HG03460 (cell line): ENCODE results near the gene CDC37L1.
"Not testable (repeated sequence)": the region's sequence is repeated elsewhere in the genome, so short reads cannot be mapped to it uniquely, and the experiment has no call there.

Experiments used
- ATAC-seq: cut with Tn5 transposase; IDR thresholded peaks from one replicate; pipeline ENCODE4 v1.9.1; 2021; ENCODE audit not compliant: unreplicated experiment

The CDC37L1 gene

DNA sequence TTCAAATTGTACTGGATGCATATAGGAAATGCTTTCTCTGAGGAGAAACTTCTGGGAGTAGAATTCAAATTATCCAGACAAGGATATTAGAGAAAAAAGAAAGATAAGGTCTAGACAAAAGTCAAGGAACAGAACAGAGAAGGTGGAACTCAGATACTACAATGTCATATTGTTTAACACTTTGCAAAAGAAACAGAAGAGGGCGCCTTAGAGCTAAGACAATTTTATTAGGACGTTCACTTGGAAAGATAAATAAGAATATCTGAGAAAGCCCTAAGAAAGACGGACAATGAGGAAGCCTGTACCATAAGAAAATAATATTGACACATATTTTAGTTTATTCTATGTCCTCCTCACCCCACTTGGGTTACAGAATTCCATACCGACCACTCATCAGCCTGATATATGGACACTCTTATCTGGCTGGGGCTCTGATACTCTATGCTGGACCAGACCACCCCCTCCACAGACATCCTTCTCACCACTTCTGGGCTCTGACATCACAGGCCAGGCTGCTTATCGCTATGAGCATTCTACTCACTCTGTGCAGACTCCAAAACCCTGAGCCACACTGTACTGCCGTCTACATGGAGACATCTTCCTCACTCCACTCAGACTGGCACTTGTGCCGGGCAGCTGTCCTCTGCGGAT is 70.8 kb downstream of the CDC37L1 start:
- no peak for ATAC-seq

DNA sequence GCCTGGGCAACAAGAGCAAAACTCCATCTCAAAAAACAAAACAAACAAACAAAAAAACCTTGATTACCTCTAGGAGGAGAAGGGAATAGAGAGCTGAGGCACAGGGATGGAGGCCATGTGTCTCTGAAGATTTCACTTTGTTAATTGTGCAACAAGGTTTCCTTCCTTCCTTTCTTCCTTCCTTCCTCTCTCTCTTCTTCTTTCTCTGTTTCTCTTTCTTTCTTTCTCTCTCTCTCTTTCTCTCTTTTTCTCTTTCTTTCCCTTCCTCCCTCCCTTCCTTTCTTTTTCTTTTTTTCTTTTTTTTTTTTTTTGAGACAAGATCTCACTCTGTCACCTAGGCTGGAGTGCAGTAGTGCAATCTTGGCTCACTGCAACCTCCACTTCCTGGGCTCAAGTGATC is 75.2 kb downstream of the CDC37L1 start:
- ATAC-seq = not testable (repeated sequence)

DNA sequence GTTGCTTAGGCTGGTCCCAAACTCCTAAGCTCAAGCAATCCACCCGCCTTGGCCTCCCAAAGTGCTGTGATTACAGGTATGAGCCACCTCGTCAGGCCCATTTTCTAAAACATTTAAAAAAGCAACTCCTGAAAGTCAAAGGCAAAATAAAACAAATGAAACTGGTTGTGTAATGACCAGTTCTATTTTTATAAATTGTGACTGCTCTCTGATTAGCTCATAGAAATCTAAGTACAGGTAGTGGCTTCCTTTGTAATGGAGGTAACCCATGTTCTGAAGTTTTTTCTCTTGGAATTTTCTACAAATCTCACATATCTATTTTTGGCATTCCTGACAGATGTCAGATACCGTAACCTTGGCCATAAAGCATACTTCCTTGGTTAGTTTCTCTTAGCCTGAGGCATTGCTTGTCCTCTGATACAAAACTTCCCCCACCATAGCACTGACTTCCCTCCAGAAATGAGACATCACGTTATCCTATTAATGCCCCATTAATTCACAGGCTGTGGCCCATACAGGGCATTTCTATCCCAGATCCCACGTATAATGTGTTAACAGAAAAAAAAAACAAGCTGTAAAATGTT is 75.7 kb downstream of the CDC37L1 start:
- ATAC-seq = no peak

DNA sequence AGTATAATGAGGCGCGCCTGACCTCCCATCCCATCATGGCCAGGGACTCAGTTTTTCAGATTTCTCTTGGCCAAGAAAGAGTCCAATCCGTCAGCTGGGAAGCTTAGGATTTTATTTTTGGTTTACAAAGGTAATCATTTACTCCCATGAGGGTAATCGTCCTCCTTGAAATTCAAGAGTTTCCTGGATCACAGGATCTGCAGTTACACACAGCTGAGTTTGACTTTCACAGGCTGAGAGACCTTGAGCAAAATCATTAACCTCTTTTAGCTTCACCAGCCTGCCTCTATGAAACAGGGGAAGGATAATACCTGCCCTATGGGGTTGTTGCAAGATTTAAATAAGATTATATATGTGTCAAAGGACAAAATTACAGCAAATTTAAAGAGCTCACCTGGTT is 77.1 kb downstream of the CDC37L1 start:
- ATAC-seq = no peak
